Measurements from ENCODE around the gene KCTD10. TPM values are rescaled to one million over a fixed set of nuclear protein-coding genes. Genes with fewer than 3 reads are reported as not detected.

KCTD10 gene
- polyA plus RNA-seq, 3 donors, result 47.2 to 55.4 (median 55.3) TPM

- DNase-seq (ENCODE audit: extremely low read depth in 1 of 11, low read depth in 9 of 11, low spot score in 4 of 11), result no peak
Observed at GRCh38 chr12:109502332-109502731, 25.2 kb upstream of the KCTD10 start.

- DNase-seq (ENCODE audit: extremely low read depth in 1 of 11, low read depth in 9 of 11, low spot score in 4 of 11), result no peak
Observed at GRCh38 chr12:109501299-109501698, 24.2 kb upstream of the KCTD10 start.

- no peak for DNase-seq (ENCODE audit: extremely low read depth in 1 of 11, low read depth in 9 of 11, low spot score in 4 of 11)
Observed at GRCh38 chr12:109500406-109501185, 23.5 kb upstream of the KCTD10 start.

GRCh38 chr12:109497675-109498074 lies 20.6 kb upstream of the KCTD10 start:
- no peak for DNase-seq (ENCODE audit: extremely low read depth in 1 of 11, low read depth in 9 of 11, low spot score in 4 of 11)

GRCh38 chr12:109496306-109496705 lies 19.2 kb upstream of the KCTD10 start:
- no peak for DNase-seq (ENCODE audit: extremely low read depth in 1 of 11, low read depth in 9 of 11, low spot score in 4 of 11)

- no peak for DNase-seq (ENCODE audit: extremely low read depth in 1 of 11, low read depth in 9 of 11, low spot score in 4 of 11)
Observed at GRCh38 chr12:109495012-109495411, 17.9 kb upstream of the KCTD10 start.

GRCh38 chr12:109494348-109494881 lies 17.3 kb upstream of the KCTD10 start:
- no peak for DNase-seq (ENCODE audit: extremely low read depth in 1 of 11, low read depth in 9 of 11, low spot score in 4 of 11)

- no peak for DNase-seq (ENCODE audit: extremely low read depth in 1 of 11, low read depth in 9 of 11, low spot score in 4 of 11)
Observed at GRCh38 chr12:109493938-109494337, 16.8 kb upstream of the KCTD10 start.

GRCh38 chr12:109493090-109493489 lies 16.0 kb upstream of the KCTD10 start:
- DNase-seq (ENCODE audit: extremely low read depth in 1 of 11, low read depth in 9 of 11, low spot score in 4 of 11), result no peak

GRCh38 chr12:109492371-109492770 lies 15.3 kb upstream of the KCTD10 start:
- DNase-seq (ENCODE audit: extremely low read depth in 1 of 11, low read depth in 9 of 11, low spot score in 4 of 11), result no peak

GRCh38 chr12:109491671-109492070 lies 14.6 kb upstream of the KCTD10 start:
- DNase-seq (ENCODE audit: extremely low read depth in 1 of 11, low read depth in 9 of 11, low spot score in 4 of 11), result no peak

- DNase-seq (ENCODE audit: extremely low read depth in 1 of 11, low read depth in 9 of 11, low spot score in 4 of 11), result no peak
Observed at GRCh38 chr12:109489955-109490565, 13.0 kb upstream of the KCTD10 start.

- no peak for DNase-seq (ENCODE audit: extremely low read depth in 1 of 11, low read depth in 9 of 11, low spot score in 4 of 11)
Observed at GRCh38 chr12:109489016-109489954, 12.2 kb upstream of the KCTD10 start.

- DNase-seq (ENCODE audit: extremely low read depth in 1 of 11, low read depth in 9 of 11, low spot score in 4 of 11), result no peak
Observed at GRCh38 chr12:109488051-109488665, 11.1 kb upstream of the KCTD10 start.

GRCh38 chr12:109487181-109488050 lies 10.3 kb upstream of the KCTD10 start:
- no peak for DNase-seq (ENCODE audit: extremely low read depth in 1 of 11, low read depth in 9 of 11, low spot score in 4 of 11)

- no peak for DNase-seq (ENCODE audit: extremely low read depth in 1 of 11, low read depth in 9 of 11, low spot score in 4 of 11)
Observed at GRCh38 chr12:109485201-109485600, 8.1 kb upstream of the KCTD10 start.

- DNase-seq (ENCODE audit: extremely low read depth in 1 of 11, low read depth in 9 of 11, low spot score in 4 of 11), result no peak
Observed at GRCh38 chr12:109483346-109483745, 6.2 kb upstream of the KCTD10 start.

GRCh38 chr12:109482894-109483293 lies 5.8 kb upstream of the KCTD10 start:
- no peak for DNase-seq (ENCODE audit: extremely low read depth in 1 of 11, low read depth in 9 of 11, low spot score in 4 of 11)

All from renal cortex interstitium (tissue), 11 donors.